Measurements from ENCODE around the gene TMEM212. TPM values are rescaled to one million over a fixed set of nuclear protein-coding genes. Genes with fewer than 3 reads are reported as not detected.
"Not testable (repeated sequence)": the region's sequence is repeated elsewhere in the genome, so short reads cannot be mapped to it uniquely, and the experiment has no call there.

TMEM212 gene
- polyA plus RNA-seq, 1 donor (not counting 4 experiments of a cell fraction or from before 2014, with no cell fraction given) = not detected

DNA sequence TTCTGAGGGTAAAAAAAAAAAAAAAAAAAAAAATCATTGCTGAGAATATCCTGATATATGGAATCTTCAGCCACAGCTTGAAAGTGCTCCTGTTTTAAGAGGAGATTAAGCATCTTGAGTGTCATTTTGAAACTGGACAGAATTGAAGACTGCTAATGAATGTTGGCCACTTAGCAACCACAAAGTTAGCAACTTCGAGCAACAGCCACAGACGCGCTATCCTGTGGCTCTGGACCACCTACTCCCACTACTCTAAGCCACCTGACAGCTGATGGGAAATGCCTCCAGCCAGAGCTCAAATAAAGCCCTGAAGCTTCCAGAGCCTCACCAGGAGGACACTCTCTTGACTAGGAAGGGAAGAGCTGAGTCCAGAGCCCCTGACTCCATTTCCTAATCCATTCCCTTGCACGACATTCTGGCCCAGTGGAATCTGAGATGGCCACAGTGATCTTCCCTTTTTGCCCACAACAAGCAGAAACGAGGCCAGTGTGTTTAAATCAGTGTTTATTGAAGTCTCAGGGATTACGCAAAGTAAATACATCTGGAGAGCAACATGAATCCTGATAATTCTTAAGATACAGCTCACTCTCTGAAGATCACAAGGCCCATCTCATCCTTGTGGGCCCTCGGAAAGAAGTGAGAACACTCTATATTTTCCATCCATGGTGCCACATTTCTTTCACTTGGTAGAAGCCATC, 58.6 kb downstream of the TMEM212 start:
- Histone ChIP-seq H2AFZ (ENCODE audit: control insufficient read depth, low read length) (no peak overlapping the region), H3K4me3 (ENCODE audit: control insufficient read depth in 2 of 3, extremely low read depth in 1 of 3, insufficient read depth in 2 of 3, low read depth in 1 of 3, low read length in 3 of 3) (no peak overlapping the region), H3K9me1 (ENCODE audit: control insufficient read depth, extremely low read depth, insufficient read depth, low read length) (no peaks in the 10 kb centered on the region), H3K36me3 (ENCODE audit: control insufficient read depth in 2 of 2, extremely low read depth in 1 of 2, insufficient read depth in 2 of 2, low read length in 2 of 2) (no peaks in the 10 kb centered on the region), H3K9me3 (ENCODE audit: control insufficient read depth, low read depth, low read length) (no peaks in the 10 kb centered on the region), H3K27me3 (ENCODE audit: control insufficient read depth, extremely low read depth, insufficient read depth, low read length) (no peaks in the 10 kb centered on the region), H3K4me1 (ENCODE audit: control insufficient read depth, extremely low read depth, insufficient read depth, low read length) (no peaks in the 10 kb centered on the region), H3K27ac (ENCODE audit: control insufficient read depth, insufficient read depth, low read length) (no peak overlapping the region), H4K20me1 (ENCODE audit: control insufficient read depth, extremely low read depth, insufficient read depth, low read length) (no peaks in the 10 kb centered on the region), H3K4me2 (ENCODE audit: control insufficient read depth, extremely low read depth, insufficient read depth, low read depth, low read length) (no peak overlapping the region), H3K9ac (ENCODE audit: control insufficient read depth, extremely low read depth, insufficient read depth, low read length) (no peak overlapping the region), H3K79me2 (ENCODE audit: control insufficient read depth, insufficient read depth, low read length) (no peaks in the 10 kb centered on the region)
- TF ChIP-seq EZH2 (IDR thresholded peaks at IDR 0.05; ENCODE audit: low read length) = no peak
- TF ChIP-seq, protein P1, sequence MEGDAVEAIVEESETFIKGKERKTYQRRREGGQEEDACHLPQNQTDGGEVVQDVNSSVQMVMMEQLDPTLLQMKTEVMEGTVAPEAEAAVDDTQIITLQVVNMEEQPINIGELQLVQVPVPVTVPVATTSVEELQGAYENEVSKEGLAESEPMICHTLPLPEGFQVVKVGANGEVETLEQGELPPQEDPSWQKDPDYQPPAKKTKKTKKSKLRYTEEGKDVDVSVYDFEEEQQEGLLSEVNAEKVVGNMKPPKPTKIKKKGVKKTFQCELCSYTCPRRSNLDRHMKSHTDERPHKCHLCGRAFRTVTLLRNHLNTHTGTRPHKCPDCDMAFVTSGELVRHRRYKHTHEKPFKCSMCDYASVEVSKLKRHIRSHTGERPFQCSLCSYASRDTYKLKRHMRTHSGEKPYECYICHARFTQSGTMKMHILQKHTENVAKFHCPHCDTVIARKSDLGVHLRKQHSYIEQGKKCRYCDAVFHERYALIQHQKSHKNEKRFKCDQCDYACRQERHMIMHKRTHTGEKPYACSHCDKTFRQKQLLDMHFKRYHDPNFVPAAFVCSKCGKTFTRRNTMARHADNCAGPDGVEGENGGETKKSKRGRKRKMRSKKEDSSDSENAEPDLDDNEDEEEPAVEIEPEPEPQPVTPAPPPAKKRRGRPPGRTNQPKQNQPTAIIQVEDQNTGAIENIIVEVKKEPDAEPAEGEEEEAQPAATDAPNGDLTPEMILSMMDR (optimal IDR thresholded peaks at IDR 0.05 in 1 of 3, IDR thresholded peaks at IDR 0.05 in 1 of 3, conservative IDR thresholded peaks at IDR 0.05 in 1 of 3; ENCODE audit: extremely low read depth in 1 of 3, insufficient read depth in 2 of 3, low read length in 3 of 3) = no peak
- no peak for FAIRE-seq
- DNase-seq (ENCODE audit: low read depth, low spot score) = no peak
- dilution Hi-C loops (cut with MboI; ENCODE audit: extremely low pct_ligation_motif_present, low sequenced_read_pairs) = no loop called here

DNA sequence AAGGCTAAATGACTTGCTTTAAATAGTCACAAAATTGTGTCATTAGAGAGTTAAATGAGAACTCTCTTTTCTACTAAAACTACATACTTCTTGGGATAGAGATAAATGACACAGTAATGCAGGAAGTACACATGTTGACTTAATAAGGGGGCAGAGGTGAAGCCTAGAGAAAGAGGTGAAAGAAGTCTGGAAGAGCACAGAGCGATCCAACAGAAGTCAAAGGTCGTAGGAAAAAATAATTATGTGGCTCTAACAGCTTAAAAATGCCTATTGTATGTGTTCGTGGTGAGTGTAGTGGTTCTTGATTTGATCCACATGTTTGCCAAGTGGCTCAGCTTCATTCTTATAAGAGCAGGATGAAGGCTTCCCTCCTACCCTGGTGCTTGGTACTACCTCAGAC, 61.7 kb downstream of the TMEM212 start:
- Histone ChIP-seq H3K79me2 (ENCODE audit: control insufficient read depth, insufficient read depth, low read length) (no peaks in the 10 kb centered on the region), H3K9ac (ENCODE audit: control insufficient read depth, extremely low read depth, insufficient read depth, low read length) (no peak overlapping the region), H4K20me1 (ENCODE audit: control insufficient read depth, extremely low read depth, insufficient read depth, low read length) (no peaks in the 10 kb centered on the region), H3K27ac (ENCODE audit: control insufficient read depth, insufficient read depth, low read length) (no peak overlapping the region), H3K9me1 (ENCODE audit: control insufficient read depth, extremely low read depth, insufficient read depth, low read length) (no peaks in the 10 kb centered on the region), H3K4me3 (ENCODE audit: control insufficient read depth in 2 of 3, extremely low read depth in 1 of 3, insufficient read depth in 2 of 3, low read depth in 1 of 3, low read length in 3 of 3) (no peak overlapping the region), H2AFZ (ENCODE audit: control insufficient read depth, low read length) (no peak overlapping the region), H3K36me3 (ENCODE audit: control insufficient read depth in 2 of 2, extremely low read depth in 1 of 2, insufficient read depth in 2 of 2, low read length in 2 of 2) (no peaks in the 10 kb centered on the region), H3K4me1 (ENCODE audit: control insufficient read depth, extremely low read depth, insufficient read depth, low read length) (no peaks in the 10 kb centered on the region), H3K27me3 (ENCODE audit: control insufficient read depth, extremely low read depth, insufficient read depth, low read length) (no peaks in the 10 kb centered on the region), H3K9me3 (ENCODE audit: control insufficient read depth, low read depth, low read length) (no peaks in the 10 kb centered on the region), H3K4me2 (ENCODE audit: control insufficient read depth, extremely low read depth, insufficient read depth, low read depth, low read length) (no peak overlapping the region)
- FAIRE-seq (no peak), DNase-seq (ENCODE audit: low read depth, low spot score) (no peak)
- TF ChIP-seq, protein P1 (optimal IDR thresholded peaks at IDR 0.05 in 1 of 3, IDR thresholded peaks at IDR 0.05 in 1 of 3, conservative IDR thresholded peaks at IDR 0.05 in 1 of 3; ENCODE audit: extremely low read depth in 1 of 3, insufficient read depth in 2 of 3, low read length in 3 of 3) = no peak
- no peak for TF ChIP-seq EZH2 (IDR thresholded peaks at IDR 0.05; ENCODE audit: low read length)
- dilution Hi-C loops (cut with MboI; ENCODE audit: extremely low pct_ligation_motif_present, low sequenced_read_pairs) = no loop called here

DNA sequence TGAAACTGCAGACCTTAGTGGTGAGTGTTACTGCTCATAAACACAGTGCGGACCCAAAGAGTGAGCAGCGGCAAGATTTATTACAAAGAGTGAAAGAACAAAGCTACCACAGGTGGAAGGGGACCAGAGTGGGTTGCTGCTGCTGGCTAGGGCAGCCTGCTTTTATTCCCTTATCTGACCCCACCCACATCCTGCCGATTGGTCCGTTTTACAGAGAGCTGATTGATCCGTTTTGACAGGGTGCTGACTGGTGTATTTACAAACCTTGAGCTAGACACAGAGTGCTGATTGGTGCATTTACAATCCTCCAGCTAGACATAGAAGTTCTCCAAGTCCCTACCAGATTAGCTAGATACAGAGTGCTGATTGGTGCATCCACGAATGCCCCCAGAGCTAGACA, 63.4 kb downstream of the TMEM212 start:
- H4K20me1 ChIP-seq (ENCODE audit: control insufficient read depth, extremely low read depth, insufficient read depth, low read length); H3K4me2 ChIP-seq (ENCODE audit: control insufficient read depth, extremely low read depth, insufficient read depth, low read depth, low read length); H3K27me3 ChIP-seq (ENCODE audit: control insufficient read depth, extremely low read depth, insufficient read depth, low read length); FAIRE-seq; H3K79me2 ChIP-seq (ENCODE audit: control insufficient read depth, insufficient read depth, low read length); H3K9ac ChIP-seq (ENCODE audit: control insufficient read depth, extremely low read depth, insufficient read depth, low read length); H2AFZ ChIP-seq (ENCODE audit: control insufficient read depth, low read length); H3K4me3 ChIP-seq (ENCODE audit: control insufficient read depth in 2 of 3, extremely low read depth in 1 of 3, insufficient read depth in 2 of 3, low read depth in 1 of 3, low read length in 3 of 3); H3K9me1 ChIP-seq (ENCODE audit: control insufficient read depth, extremely low read depth, insufficient read depth, low read length); H3K9me3 ChIP-seq (ENCODE audit: control insufficient read depth, low read depth, low read length); H3K27ac ChIP-seq (ENCODE audit: control insufficient read depth, insufficient read depth, low read length); H3K36me3 ChIP-seq (ENCODE audit: control insufficient read depth in 2 of 2, extremely low read depth in 1 of 2, insufficient read depth in 2 of 2, low read length in 2 of 2); dilution Hi-C loops (cut with MboI; ENCODE audit: extremely low pct_ligation_motif_present, low sequenced_read_pairs); DNase-seq (ENCODE audit: low read depth, low spot score); H3K4me1 ChIP-seq (ENCODE audit: control insufficient read depth, extremely low read depth, insufficient read depth, low read length): not testable (repeated sequence)
